H1 (cell line): Measurements from ENCODE around the gene ZBTB40. TPM values are rescaled to one million over a fixed set of nuclear protein-coding genes. Genes with fewer than 3 reads are reported as not detected.
A peak's percentile ranks its signal among the peaks of the same experiment; 100 is the strongest.

Experiments used
- CTCF ChIA-PET: fragments of 300-600 bp; sonication (Branson Sonifier 250); formaldehyde crosslinking; loops from one replicate; lab custom pipeline; 2021; ENCODE audit not compliant: partially characterized antibody; lab: Charles Lee
- POLR2A ChIA-PET: fragments of 300-600 bp; sonication (Branson Sonifier 250); formaldehyde crosslinking; loops from one replicate; lab custom pipeline; 2021; ENCODE audit warnings: inconsistent platforms; ENCODE audit not compliant: partially characterized antibody; lab: Charles Lee
- DNase-seq, 2 experiments: peaks; one replicate each; pipeline versions ENCODE4 v3.0.0 to v3.0.0-alpha.2; 2010 to 2022; ENCODE audit warnings: low spot score in 2 of 2, low read depth in 1 of 2, mixed read lengths in 1 of 2
- FAIRE-seq: peaks from 2 replicates; lab custom pipeline; 2011; peaks lifted over from hg19 to GRCh38; lab: Jason Lieb, UNC
- H2AFZ ChIP-seq: 2 replicates; pipeline ENCODE4 v1.8.1; 2012; ENCODE audit warnings: low read length, inconsistent platforms
- H2AK5ac ChIP-seq: 2 replicates; pipeline ENCODE4 v1.6.1; 2013; ENCODE audit warnings: low read depth, low read length
- H2BK120ac ChIP-seq: replicated peaks from 2 replicates; pipeline ENCODE3; 2013; ENCODE audit warnings: low read depth, low read length, inconsistent platforms
- H2BK12ac ChIP-seq: 2 replicates; pipeline ENCODE4 v1.6.1; 2013; ENCODE audit warnings: low read depth, low read length
- H2BK15ac ChIP-seq: 2 replicates; pipeline ENCODE4 v1.6.1; 2013; ENCODE audit warnings: low read length
- H2BK20ac ChIP-seq: 2 replicates; pipeline ENCODE4 v1.6.1; 2013; ENCODE audit warnings: low read length
- H2BK5ac ChIP-seq: 2 replicates; pipeline ENCODE4 v1.6.1; 2013; ENCODE audit warnings: low read depth, low read length
- H3K14ac ChIP-seq: 2 replicates; pipeline ENCODE4 v1.6.1; 2013; ENCODE audit warnings: inconsistent platforms; ENCODE audit not compliant: insufficient read length
- H3K18ac ChIP-seq: 2 replicates; pipeline ENCODE4 v1.6.1; 2013; ENCODE audit warnings: low read length; ENCODE audit errors: extremely low read depth
- H3K23ac ChIP-seq: 2 replicates; pipeline ENCODE4 v1.6.1; 2013; ENCODE audit warnings: inconsistent platforms; ENCODE audit not compliant: insufficient read length
- H3K23me2 ChIP-seq: 2 replicates; pipeline ENCODE4 v1.6.1; 2013; ENCODE audit warnings: low read depth, low read length
- H3K27ac ChIP-seq: 2 replicates; pipeline ENCODE4 v1.6.1; 2011; ENCODE audit warnings: low read depth, low read length, inconsistent platforms
- H3K27me3 ChIP-seq, 4 experiments: replicated peaks in 1 of 4; 1 replicate in 1 of 4; 2 replicates in 3 of 4; pipeline versions ENCODE4 v1.6.1 to v1.8.1; 2011 to 2013; ENCODE audit warnings: low read length in 3 of 4, mild to moderate bottlenecking in 3 of 4, inconsistent platforms in 2 of 4, mixed read lengths in 2 of 4, moderate library complexity in 1 of 4; ENCODE audit not compliant: control insufficient read depth in 3 of 4, insufficient read depth in 3 of 4; ENCODE audit errors: extremely low read depth in 1 of 4
- H3K36me3 ChIP-seq, 4 experiments: 2 replicates each; pipeline versions ENCODE4 v1.6.1 to v1.8.1; 2011 to 2013; ENCODE audit warnings: mild to moderate bottlenecking in 4 of 4, low read length in 3 of 4, moderate library complexity in 2 of 4, control low read depth in 1 of 4, inconsistent platforms in 1 of 4; ENCODE audit not compliant: insufficient read depth in 4 of 4, control insufficient read depth in 2 of 4
- H3K4ac ChIP-seq: replicated peaks from 2 replicates; pipeline ENCODE3; 2013; ENCODE audit warnings: low read length, low read depth, mixed read lengths, inconsistent platforms; ENCODE audit not compliant: insufficient read length
- H3K4me1 ChIP-seq, 4 experiments: replicated peaks in 1 of 4; 1 replicate in 1 of 4; 2 replicates in 3 of 4; pipeline versions ENCODE4 v1.6.1 to v1.8.1; 2011 to 2013; ENCODE audit warnings: low read length in 3 of 4, inconsistent platforms in 2 of 4, mixed read lengths in 1 of 4; ENCODE audit not compliant: insufficient read depth in 4 of 4, control insufficient read depth in 3 of 4
- H3K4me2 ChIP-seq, 2 experiments: 2 replicates each; pipeline versions ENCODE4 v1.6.1 to v1.8.1; 2011 to 2013; ENCODE audit warnings: low read depth in 2 of 2, low read length in 2 of 2, control low read depth in 1 of 2, inconsistent platforms in 1 of 2, mild to moderate bottlenecking in 1 of 2; ENCODE audit not compliant: insufficient read depth in 1 of 2
- H3K4me3 ChIP-seq, 4 experiments: fragments of 200-600, 300-600 bp in 1 of 4; sonication (generic), shearing (Covaris generic), sonication (Bioruptor Twin) in 1 of 4; 2 replicates each; pipeline versions ENCODE4 v1.5.1 to v1.8.1; 2011 to 2016; ENCODE audit warnings: low read length in 4 of 4, low read depth in 3 of 4, control low read depth in 2 of 4, inconsistent platforms in 2 of 4, mild to moderate bottlenecking in 2 of 4, mixed read lengths in 1 of 4, moderate library complexity in 1 of 4; ENCODE audit not compliant: insufficient read depth in 2 of 4; ENCODE audit errors: extremely low read depth in 1 of 4
- H3K56ac ChIP-seq: replicated peaks from 2 replicates; pipeline ENCODE3; 2013; ENCODE audit warnings: low read depth, mild to moderate bottlenecking, mixed read lengths, low read length, inconsistent platforms; ENCODE audit not compliant: insufficient read length
- H3K79me1 ChIP-seq: 2 replicates; pipeline ENCODE4 v1.6.1; 2013; ENCODE audit warnings: low read depth, low read length, control low read depth
- H3K79me2 ChIP-seq, 2 experiments: 2 replicates each; pipeline versions ENCODE4 v1.6.1 to v1.8.1; 2012 to 2013; ENCODE audit warnings: low read length in 2 of 2, mild to moderate bottlenecking in 2 of 2, inconsistent platforms in 1 of 2; ENCODE audit not compliant: insufficient read depth in 2 of 2, control insufficient read depth in 1 of 2
- H3K9ac ChIP-seq, 4 experiments: replicated peaks in 1 of 4; 1 replicate in 1 of 4; 2 replicates in 3 of 4; pipeline versions ENCODE4 v1.6.1 to v1.8.1; 2011 to 2013; ENCODE audit warnings: low read depth in 3 of 4, low read length in 3 of 4, control low read depth in 2 of 4, mild to moderate bottlenecking in 2 of 4, moderate library complexity in 2 of 4, inconsistent platforms in 1 of 4; ENCODE audit errors: extremely low read depth in 1 of 4
- H3K9me3 ChIP-seq, 2 experiments: 2 replicates each; pipeline versions ENCODE4 v1.6.1 to v1.8.1; 2012 to 2013; ENCODE audit warnings: mild to moderate bottlenecking in 2 of 2, moderate library complexity in 2 of 2, control low read depth in 1 of 2, inconsistent platforms in 1 of 2, low read depth in 1 of 2, low read length in 1 of 2, mixed read lengths in 1 of 2; ENCODE audit not compliant: insufficient read depth in 2 of 2
- H4K20me1 ChIP-seq, 2 experiments: replicated peaks in 1 of 2; 2 replicates each; pipeline versions ENCODE3 to v1.8.1; 2011 to 2013; ENCODE audit warnings: inconsistent platforms in 2 of 2, low read length in 2 of 2, mild to moderate bottlenecking in 1 of 2; ENCODE audit not compliant: insufficient read depth in 2 of 2, control insufficient read depth in 1 of 2
- H4K5ac ChIP-seq: 2 replicates; pipeline ENCODE4 v1.6.1; 2013; ENCODE audit warnings: low read length, low read depth, mixed read lengths, inconsistent platforms; ENCODE audit not compliant: insufficient read length
- H4K8ac ChIP-seq: 2 replicates; pipeline ENCODE4 v1.8.0; 2013; ENCODE audit warnings: mild to moderate bottlenecking, moderate library complexity, low read length, inconsistent platforms; ENCODE audit not compliant: insufficient read depth; ENCODE audit errors: extremely low read depth
- H4K91ac ChIP-seq: replicated peaks from 2 replicates; pipeline ENCODE3; 2013; ENCODE audit warnings: low read length, mixed read lengths, inconsistent platforms; ENCODE audit not compliant: insufficient read length
- BACH1 ChIP-seq: IDR thresholded peaks from 2 replicates; pipeline ENCODE4 v1.6.1; 2012; ENCODE audit warnings: low read length, improper control_type of control experiment
- CTCF ChIP-seq, 3 experiments: IDR thresholded peaks; 1 replicate in 2 of 3; 2 replicates in 1 of 3; pipeline versions ENCODE4 v1.5.1 to v1.6.1; 2011; ENCODE audit warnings: low read length in 3 of 3, mild to moderate bottlenecking in 3 of 3, inconsistent platforms in 2 of 3, low read depth in 1 of 3, moderate library complexity in 1 of 3; ENCODE audit not compliant: insufficient read depth in 1 of 3; ENCODE audit errors: control extremely low read depth in 1 of 3
- GTF2F1 ChIP-seq: IDR thresholded peaks from 2 replicates; pipeline ENCODE4 v1.6.1; 2012; ENCODE audit warnings: low read depth, low read length, improper control_type of control experiment, borderline replicate concordance
- JUN ChIP-seq: IDR thresholded peaks from 2 replicates; pipeline ENCODE4 v1.6.1; 2011; ENCODE audit warnings: low read depth, mild to moderate bottlenecking, improper control_type of control experiment, low read length
- RNF2 ChIP-seq: fragments of 200-900, 300-1000 bp; sonication (generic); IDR thresholded peaks from 2 replicates; pipeline ENCODE4 v1.7.1; 2016; ENCODE audit warnings: borderline replicate concordance, low read depth, mild to moderate bottlenecking, antibody characterized with exemption, low read length; ENCODE audit not compliant: poor library complexity, severe bottlenecking; ENCODE audit errors: missing control alignments
- RXRA ChIP-seq: IDR thresholded peaks from 2 replicates; pipeline ENCODE4 v1.6.1; 2011; ENCODE audit warnings: low read depth, mild to moderate bottlenecking, low read length, moderate library complexity; ENCODE audit not compliant: insufficient read depth
- WGBS, 2 experiments: shearing (Covaris generic) in 1 of 2; methylation state at CpG; one replicate each; pipeline versions ENCODE4 v1.1.6 to v1.1.7; 2013 to 2015; ENCODE audit warnings: low lambda C conversion rate in 2 of 2, mixed read lengths in 2 of 2, inconsistent platforms in 1 of 2, low coverage in 1 of 2, missing lambda C conversion rate in 1 of 2; ENCODE audit not compliant: insufficient replicate concordance in 2 of 2, insufficient coverage in 1 of 2, insufficient read length in 1 of 2; ENCODE audit errors: extremely low coverage in 1 of 2, missing lambda C conversion rate in 1 of 2; 5-methylcytosine and 5-hydroxymethylcytosine counted together
- polyA plus RNA-seq, 7 experiments: library from polyadenylated mRNA; depleted of rRNA in 3 of 7; stranded (reverse) in 5 of 7; unstranded in 2 of 7; fragments of >200 nt in 5 of 7; fragments of 200-250 nt in 2 of 7; gene quantifications; 1 replicate in 5 of 7; 2 replicates in 1 of 7; 4 replicates in 1 of 7; pipeline versions ENCODE4 v1.2.1 to v1.2.3, GENCODE V29; 2011 to 2013; ENCODE audit warnings: missing spikeins in 2 of 7, mixed read lengths in 2 of 7
- total RNA-seq: library from RNA; stranded (reverse); fragmentation: NEBNext Ultra II Directional; extraction: Animal tissue kit (Norgen Biotek cat#: 25700); gene quantifications from 2 replicates; pipeline ENCODE4 v1.2.1, GENCODE V29; 2021
- TF ChIP-seq, protein P1 (sequence below): IDR thresholded peaks from 2 replicates; pipeline ENCODE4 v1.6.1; 2012; ENCODE audit warnings: inconsistent platforms
- TF ChIP-seq, protein P2 (sequence below): IDR thresholded peaks from 2 replicates; pipeline ENCODE4 v1.6.1; 2011; ENCODE audit warnings: low read length, improper control_type of control experiment

Gene ZBTB40
- total and polyA plus RNA-seq, 2 of the 8 experiments (the other 6 are each of a cell fraction or from before 2014, with no cell fraction given): 3.1 to 19.3 TPM

- H4K5ac ChIP-seq: no peak overlapping the region
- no peaks in the 10 kb centered on the region for H3K23me2 ChIP-seq
- no peak overlapping the region for H3K4ac ChIP-seq
- H3K4me1 ChIP-seq: peaks cover 5 to 20% (median 12%) of the 10 kb centered on the region in 4 experiments
- peaks cover 0 to 1% (median 0%) of the 10 kb centered on the region in 4 experiments; a peak in 1 of 7 replicates for H3K27me3 ChIP-seq
- H3K23ac ChIP-seq: no peak overlapping the region
- 84% methylated on average over 6 of the region's 6 CpGs; no CpG with 5 or more reads in 1 of the 2 experiments for WGBS, 2 experiments
- no peak overlapping the region for H3K9ac ChIP-seq
- no peaks in the 10 kb centered on the region for H3K9me3 ChIP-seq
- H4K20me1 ChIP-seq: no peaks in the 10 kb centered on the region
- H3K14ac ChIP-seq: no peak overlapping the region
- H2AFZ ChIP-seq: no peak overlapping the region
- DNase-seq (no peak), FAIRE-seq (peak; percentile 19)
- no peak overlapping the region for H3K18ac ChIP-seq
- no peak overlapping the region for H2BK15ac ChIP-seq
- no peak overlapping the region for H2BK20ac ChIP-seq
- no peak overlapping the region for H2BK5ac ChIP-seq
- no peak overlapping the region for H4K91ac ChIP-seq
- H3K36me3 ChIP-seq: no peaks in the 10 kb centered on the region
- H4K8ac ChIP-seq: no peak overlapping the region
- peak overlapping the region; percentile 41; the same call in 1 of the 2 replicates for H2BK12ac ChIP-seq
- no peak overlapping the region for H2AK5ac ChIP-seq
- no peak overlapping the region for H3K4me3 ChIP-seq
- H3K79me1 ChIP-seq: no peaks in the 10 kb centered on the region
- CTCF ChIA-PET: interaction anchor here (0.7 to 2.4 kb wide), 16 partner anchors 13 to 213 kb away, joined by 3 to 9 read pairs (median 3); no protein-coding TSS in a partner anchor
- H2BK120ac ChIP-seq: no peak overlapping the region
- POLR2A ChIA-PET: interaction anchor here (1.9 kb wide), 1 partner anchor 10 kb away, joined by 6 read pairs; no protein-coding TSS in a partner anchor
- H3K27ac ChIP-seq: no peak overlapping the region
- H3K79me2 ChIP-seq: peaks cover 0 to 27% of the 10 kb centered on the region in 2 experiments; a peak in 2 of 4 replicates
- no peak overlapping the region; a peak in 1 of 4 replicates for H3K4me2 ChIP-seq
- H3K56ac ChIP-seq: no peak overlapping the region
- TF ChIP-seq RXRA (no peak), GTF2F1 (no peak), RNF2 (no peak), JUN (no peak), CTCF (IDR thresholded peaks at IDR 0.05; ENCODE audit: control extremely low read depth in 1 of 3, insufficient read depth in 1 of 3, low read depth in 1 of 3, low read length in 3 of 3) (peak in 2 of 3 experiments; percentile 4 to 26; a peak in 1 of 4 replicates), BACH1 (no peak)
- TF ChIP-seq, protein P1, sequence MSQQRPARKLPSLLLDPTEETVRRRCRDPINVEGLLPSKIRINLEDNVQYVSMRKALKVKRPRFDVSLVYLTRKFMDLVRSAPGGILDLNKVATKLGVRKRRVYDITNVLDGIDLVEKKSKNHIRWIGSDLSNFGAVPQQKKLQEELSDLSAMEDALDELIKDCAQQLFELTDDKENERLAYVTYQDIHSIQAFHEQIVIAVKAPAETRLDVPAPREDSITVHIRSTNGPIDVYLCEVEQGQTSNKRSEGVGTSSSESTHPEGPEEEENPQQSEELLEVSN: no peak
- TF ChIP-seq, protein P2, sequence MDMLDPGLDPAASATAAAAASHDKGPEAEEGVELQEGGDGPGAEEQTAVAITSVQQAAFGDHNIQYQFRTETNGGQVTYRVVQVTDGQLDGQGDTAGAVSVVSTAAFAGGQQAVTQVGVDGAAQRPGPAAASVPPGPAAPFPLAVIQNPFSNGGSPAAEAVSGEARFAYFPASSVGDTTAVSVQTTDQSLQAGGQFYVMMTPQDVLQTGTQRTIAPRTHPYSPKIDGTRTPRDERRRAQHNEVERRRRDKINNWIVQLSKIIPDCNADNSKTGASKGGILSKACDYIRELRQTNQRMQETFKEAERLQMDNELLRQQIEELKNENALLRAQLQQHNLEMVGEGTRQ: no peak
Observed at GRCh38 chr1:22489278-22489677, 37.6 kb downstream of the ZBTB40 start.
